HG02943 (cell line): ENCODE measurements around the gene IQSEC2.

Experiments used
- ATAC-seq: cut with Tn5 transposase; IDR thresholded peaks from one replicate; pipeline ENCODE4 v1.9.1; 2021; ENCODE audit warnings: mild to moderate bottlenecking, low read depth, moderate library complexity; ENCODE audit not compliant: unreplicated experiment

The IQSEC2 gene

DNA sequence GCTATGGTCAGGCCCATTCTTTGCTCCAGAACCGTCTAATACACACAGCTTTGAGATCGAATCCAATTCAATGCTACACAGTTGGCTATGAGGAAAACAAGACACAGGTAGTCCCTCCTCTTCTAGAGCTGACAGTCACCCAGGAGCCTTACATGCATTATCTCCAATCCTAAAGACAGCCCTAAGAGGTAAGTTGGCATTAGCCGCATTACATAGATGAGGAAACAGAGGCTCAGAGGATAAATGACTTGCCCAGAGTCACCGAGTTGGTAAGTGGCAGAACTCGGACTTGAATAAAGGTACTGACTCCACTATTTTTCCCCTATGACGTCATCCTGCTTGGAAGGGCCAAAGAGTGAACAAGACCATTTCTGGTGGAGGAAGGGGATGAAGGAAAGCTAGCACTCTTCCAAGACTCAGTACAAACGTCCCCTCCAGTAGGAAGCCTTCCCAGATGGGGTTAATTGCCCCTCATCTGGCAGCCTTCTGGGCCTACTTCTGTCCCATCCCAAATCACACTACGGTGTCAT is 8.5 kb downstream of the IQSEC2 start:
- no peak for ATAC-seq

DNA sequence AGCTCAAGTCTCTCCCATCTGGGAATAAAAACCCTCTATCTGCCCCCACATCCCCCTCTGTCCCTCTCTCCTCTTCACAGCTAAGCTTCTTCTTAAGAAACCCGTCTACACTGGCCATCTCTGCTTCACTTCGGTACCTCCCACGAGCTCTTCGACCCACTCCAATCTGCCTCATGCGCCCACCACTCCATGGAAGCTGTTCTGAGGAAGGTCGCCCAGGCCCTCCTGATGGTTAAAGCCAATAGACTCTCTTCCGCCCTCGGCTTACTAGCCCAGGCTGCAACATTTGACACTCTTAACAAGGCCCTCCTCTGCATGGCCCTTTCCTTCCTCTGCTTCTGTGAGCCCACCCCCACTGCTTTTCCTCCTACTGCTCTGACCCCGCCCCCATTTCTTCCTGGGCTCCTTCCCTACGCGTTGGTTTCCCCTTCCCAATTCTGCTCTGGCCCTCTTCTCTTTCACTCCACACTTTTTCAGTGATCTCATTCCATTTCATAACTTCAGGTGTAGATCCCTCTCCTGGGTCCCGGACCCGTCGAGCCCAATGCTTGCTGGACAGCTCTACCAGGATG is 11.8 kb downstream of the IQSEC2 start:
- no peak for ATAC-seq

GRCh38 chrX:53268173-53268572 is 13.2 kb downstream of the IQSEC2 start:
- no peak for ATAC-seq

GRCh38 chrX:53266914-53267313 is 14.5 kb downstream of the IQSEC2 start:
- ATAC-seq: no peak

GRCh38 chrX:53265771-53266574 is 15.4 kb downstream of the IQSEC2 start:
- no peak for ATAC-seq

GRCh38 chrX:53263597-53264094 is 17.7 kb downstream of the IQSEC2 start:
- ATAC-seq: no peak

- no peak for ATAC-seq
Observed at GRCh38 chrX:53262918-53263394, 18.4 kb downstream of the IQSEC2 start.

- no peak for ATAC-seq
Observed at GRCh38 chrX:53262189-53262917, 19.0 kb downstream of the IQSEC2 start.

- no peak for ATAC-seq
Observed at GRCh38 chrX:53261355-53261972, 19.9 kb downstream of the IQSEC2 start.

DNA sequence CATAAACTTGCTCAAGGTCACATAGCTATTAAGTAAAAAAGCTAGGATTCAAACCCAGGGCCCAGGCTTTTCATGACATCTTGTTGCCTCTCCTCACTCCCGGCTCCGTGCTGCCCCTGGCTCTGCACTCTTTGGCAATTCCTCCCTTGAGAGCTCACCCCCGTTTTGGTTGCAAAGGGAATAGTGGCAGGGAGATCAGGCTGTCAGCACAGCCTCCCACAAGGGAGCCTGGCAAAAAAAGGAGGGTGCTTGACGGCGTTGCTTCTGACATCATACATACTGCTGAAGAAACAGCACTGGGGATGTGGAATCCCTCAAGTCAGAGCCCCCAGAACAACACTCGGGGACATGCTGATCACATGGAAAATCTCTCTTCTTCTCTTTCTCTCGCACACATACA is 20.5 kb downstream of the IQSEC2 start:
- no peak for ATAC-seq

- ATAC-seq: no peak
Observed at GRCh38 chrX:53257670-53258423, 23.5 kb downstream of the IQSEC2 start.

- no peak for ATAC-seq
Observed at GRCh38 chrX:53257166-53257565, 24.2 kb downstream of the IQSEC2 start.

DNA sequence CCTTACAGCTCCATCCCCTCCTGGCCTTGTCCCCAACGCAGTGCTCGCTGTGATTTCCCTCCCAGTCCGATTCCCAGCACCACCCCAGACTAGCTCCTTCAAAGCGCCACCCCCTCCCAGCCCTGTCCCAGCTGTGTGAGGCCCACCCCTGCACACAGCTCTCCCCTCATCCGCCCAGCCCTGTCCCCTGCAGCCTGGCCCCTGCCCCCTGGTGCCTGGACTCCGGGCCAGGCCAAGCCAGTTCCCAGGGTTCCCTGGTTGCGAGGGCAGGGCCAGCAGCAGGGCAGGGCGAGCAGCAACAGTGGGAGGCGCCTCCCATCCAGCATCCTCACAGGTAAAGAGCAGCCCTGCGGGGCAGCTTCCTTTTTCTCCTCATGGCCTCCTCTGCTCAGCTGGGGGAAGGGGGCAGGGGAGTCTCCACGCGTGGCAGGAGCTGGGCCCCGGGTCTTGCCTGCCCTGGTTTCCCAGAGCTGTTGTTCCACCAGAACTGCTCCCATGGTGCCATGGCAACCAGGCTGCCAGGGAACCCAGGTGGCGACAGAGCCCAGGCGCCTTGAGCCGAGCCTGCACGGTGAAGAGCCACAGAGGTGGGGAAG is 24.8 kb downstream of the IQSEC2 start:
- ATAC-seq: no peak

GRCh38 chrX:53255738-53256191 is 25.6 kb downstream of the IQSEC2 start:
- ATAC-seq: no peak

GRCh38 chrX:53254570-53255461 is 26.6 kb downstream of the IQSEC2 start:
- no peak for ATAC-seq

GRCh38 chrX:53253293-53254020 is 27.9 kb downstream of the IQSEC2 start:
- ATAC-seq: no peak

- no peak for ATAC-seq
Observed at GRCh38 chrX:53251307-53251706, 30.1 kb downstream of the IQSEC2 start.

GRCh38 chrX:53250556-53250955 is 30.8 kb downstream of the IQSEC2 start:
- no peak for ATAC-seq
